A673 (cell line): ENCODE data around the gene GAD2. TPM values are rescaled to one million over a fixed set of nuclear protein-coding genes. Genes with fewer than 3 reads are reported as not detected.

Experiments
- BruUV-seq: library from RNA; stranded (reverse); fragments of 400-500 nt; replicated peaks from 2 replicates; lab custom pipeline; 2021; lab: Mats Ljungman, UMichigan
- CTCF ChIA-PET: fragments of 300-600 bp; sonication (Branson Sonifier 250); formaldehyde crosslinking; loops from one replicate; lab custom pipeline; 2022; ENCODE audit warnings: antibody characterized with exemption; lab: Charles Lee
- POLR2A ChIA-PET: fragments of 300-600 bp; sonication (Branson Sonifier 250); formaldehyde crosslinking; loops from one replicate; lab custom pipeline; 2022; ENCODE audit warnings: antibody characterized with exemption; ENCODE audit not compliant: low non-redundant PET; lab: Charles Lee
- DNase-seq: peaks from one replicate; pipeline ENCODE4 v3.0.0-alpha.2; 2015; ENCODE audit warnings: low spot score
- H3K27ac ChIP-seq: fragments of 200-600 bp; sonication (generic); 2 replicates; pipeline ENCODE4 v1.5.1; 2016; ENCODE audit warnings: mixed run types, low read depth, mild to moderate bottlenecking, mixed read lengths, antibody characterized with exemption, low read length; ENCODE audit not compliant: poor library complexity, severe bottlenecking
- H3K27me3 ChIP-seq: fragments of 200-600 bp; sonication (generic); replicated peaks from 2 replicates; pipeline ENCODE4 v1.6.1; 2017; ENCODE audit warnings: mixed run types, low read depth, mild to moderate bottlenecking, mixed read lengths, antibody characterized with exemption, low read length; ENCODE audit not compliant: insufficient read depth, poor library complexity
- H3K36me3 ChIP-seq: fragments of 200-600 bp; sonication (generic); 2 replicates; pipeline ENCODE4 v1.6.1; 2016; ENCODE audit warnings: mixed run types, mild to moderate bottlenecking, mixed read lengths, antibody characterized with exemption, low read length; ENCODE audit not compliant: insufficient read depth, poor library complexity, severe bottlenecking
- H3K4me1 ChIP-seq: fragments of 200-600 bp; sonication (generic); 2 replicates; pipeline ENCODE4 v1.6.1; 2017; ENCODE audit warnings: mixed run types, mild to moderate bottlenecking, mixed read lengths, antibody characterized with exemption, low read length; ENCODE audit not compliant: insufficient read depth, poor library complexity, severe bottlenecking
- H3K4me3 ChIP-seq: fragments of 200-600 bp; sonication (generic); 2 replicates; pipeline ENCODE4 v1.5.1; 2016; ENCODE audit warnings: low read depth, mixed run types, mild to moderate bottlenecking, mixed read lengths, low read length; ENCODE audit not compliant: poor library complexity, severe bottlenecking
- H3K9me3 ChIP-seq: fragments of 200-600 bp; sonication (generic); 2 replicates; pipeline ENCODE4 v1.6.1; 2016; ENCODE audit warnings: mixed run types, low read depth, mild to moderate bottlenecking, mixed read lengths, antibody characterized with exemption, low read length; ENCODE audit not compliant: poor library complexity, severe bottlenecking
- EZH2 ChIP-seq: fragments of 200-600 bp; sonication (generic); IDR thresholded peaks from 2 replicates; pipeline ENCODE4 v1.6.1; 2017; ENCODE audit warnings: borderline replicate concordance, low read depth, mild to moderate bottlenecking, mixed read lengths, antibody characterized with exemption, low read length; ENCODE audit not compliant: poor library complexity, severe bottlenecking
- intact Hi-C: fragments of 100-400 bp; cut with micrococcal nuclease; formaldehyde crosslinking; loops from one replicate; pipeline ENCODE4 v1.10.0; 2022; ENCODE audit not compliant: unreplicated experiment
- total RNA-seq: library from RNA; stranded (reverse); gene quantifications from 2 replicates; pipeline ENCODE4 v1.2.3, GENCODE V29; 2021
- TF ChIP-seq, protein P1 (sequence below): fragments of 300-800, 200-600 bp; sonication (generic); conservative IDR thresholded peaks from 2 replicates; pipeline ENCODE4 v1.5.1; 2017; ENCODE audit warnings: low read depth, mild to moderate bottlenecking, antibody characterized with exemption, low read length, moderate library complexity, mixed read lengths

Gene GAD2
- total RNA-seq, 1 experiment from 2014 or later: 0.28 TPM

DNA sequence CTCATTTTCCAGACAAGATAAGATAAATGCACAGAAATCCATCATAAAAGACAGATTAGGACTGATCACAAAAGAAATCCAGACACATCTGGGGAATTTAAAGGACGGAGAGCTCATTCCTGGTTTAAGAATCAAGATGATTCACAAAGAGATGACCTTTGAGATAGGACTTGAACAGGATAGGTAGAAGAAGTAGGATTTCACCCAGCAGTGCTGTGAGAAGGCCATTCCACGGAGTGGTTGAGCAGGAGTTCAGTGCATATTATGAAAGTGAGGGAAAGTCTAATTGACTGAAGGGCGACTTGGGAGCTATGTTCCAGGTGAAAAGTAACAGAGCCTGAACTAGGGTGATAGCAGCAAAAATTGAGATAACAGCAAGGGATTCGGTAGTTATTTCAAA is 73.7 kb downstream of the GAD2 start:
- Histone ChIP-seq H3K4me1 (no peaks in the 10 kb centered on the region), H3K9me3 (no peaks in the 10 kb centered on the region), H3K36me3 (no peaks in the 10 kb centered on the region), H3K4me3 (no peak overlapping the region), H3K27me3 (peaks cover 7% of the 10 kb centered on the region), H3K27ac (no peak overlapping the region)
- BruUV-seq: no TSS peak
- TF ChIP-seq, protein P1, sequence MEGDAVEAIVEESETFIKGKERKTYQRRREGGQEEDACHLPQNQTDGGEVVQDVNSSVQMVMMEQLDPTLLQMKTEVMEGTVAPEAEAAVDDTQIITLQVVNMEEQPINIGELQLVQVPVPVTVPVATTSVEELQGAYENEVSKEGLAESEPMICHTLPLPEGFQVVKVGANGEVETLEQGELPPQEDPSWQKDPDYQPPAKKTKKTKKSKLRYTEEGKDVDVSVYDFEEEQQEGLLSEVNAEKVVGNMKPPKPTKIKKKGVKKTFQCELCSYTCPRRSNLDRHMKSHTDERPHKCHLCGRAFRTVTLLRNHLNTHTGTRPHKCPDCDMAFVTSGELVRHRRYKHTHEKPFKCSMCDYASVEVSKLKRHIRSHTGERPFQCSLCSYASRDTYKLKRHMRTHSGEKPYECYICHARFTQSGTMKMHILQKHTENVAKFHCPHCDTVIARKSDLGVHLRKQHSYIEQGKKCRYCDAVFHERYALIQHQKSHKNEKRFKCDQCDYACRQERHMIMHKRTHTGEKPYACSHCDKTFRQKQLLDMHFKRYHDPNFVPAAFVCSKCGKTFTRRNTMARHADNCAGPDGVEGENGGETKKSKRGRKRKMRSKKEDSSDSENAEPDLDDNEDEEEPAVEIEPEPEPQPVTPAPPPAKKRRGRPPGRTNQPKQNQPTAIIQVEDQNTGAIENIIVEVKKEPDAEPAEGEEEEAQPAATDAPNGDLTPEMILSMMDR: no peak
- TF ChIP-seq EZH2: no peak
- DNase-seq: no peak
- ChIA-PET CTCF (no interaction called here), POLR2A (no interaction called here)
- intact Hi-C loops: no loop called here

DNA sequence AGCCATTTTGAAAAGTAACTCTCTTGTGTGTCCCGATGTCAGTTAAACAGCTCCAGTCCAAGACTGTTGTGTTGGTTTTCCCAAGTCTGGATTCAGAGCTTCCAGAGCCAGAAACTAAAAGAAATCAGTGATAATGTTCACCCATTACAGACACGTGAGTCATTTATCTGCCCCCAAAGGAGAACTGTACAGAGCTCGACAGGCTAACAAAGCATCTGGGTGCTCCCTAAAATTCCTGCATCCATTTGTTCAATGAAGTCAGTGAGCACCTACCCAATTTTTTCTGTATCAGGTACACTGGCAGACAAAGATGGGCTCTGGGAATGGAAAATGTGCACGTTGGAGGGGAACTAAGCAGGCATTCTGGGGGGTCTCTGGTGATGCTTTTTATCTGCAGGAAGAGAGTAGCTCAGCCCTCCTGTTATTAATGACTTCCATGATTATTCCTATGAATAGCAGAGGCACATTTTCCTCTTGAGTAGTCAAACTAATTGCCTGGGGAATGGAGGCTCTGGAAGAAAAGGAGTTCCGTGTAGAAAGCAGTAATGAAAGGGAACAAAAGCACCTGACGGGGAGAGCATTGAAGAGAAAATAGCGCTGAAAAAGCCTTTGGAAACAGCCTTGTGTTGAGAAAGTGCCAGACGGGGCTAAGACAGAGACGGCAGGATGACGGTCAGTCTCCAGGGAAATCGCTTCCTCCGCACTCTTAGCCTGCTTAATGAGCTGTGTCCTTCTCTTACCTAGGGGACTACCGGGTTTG is 75.3 kb downstream of the GAD2 start:
- peaks cover 5% of the 10 kb centered on the region for H3K27me3 ChIP-seq
- no TSS peak for BruUV-seq

DNA sequence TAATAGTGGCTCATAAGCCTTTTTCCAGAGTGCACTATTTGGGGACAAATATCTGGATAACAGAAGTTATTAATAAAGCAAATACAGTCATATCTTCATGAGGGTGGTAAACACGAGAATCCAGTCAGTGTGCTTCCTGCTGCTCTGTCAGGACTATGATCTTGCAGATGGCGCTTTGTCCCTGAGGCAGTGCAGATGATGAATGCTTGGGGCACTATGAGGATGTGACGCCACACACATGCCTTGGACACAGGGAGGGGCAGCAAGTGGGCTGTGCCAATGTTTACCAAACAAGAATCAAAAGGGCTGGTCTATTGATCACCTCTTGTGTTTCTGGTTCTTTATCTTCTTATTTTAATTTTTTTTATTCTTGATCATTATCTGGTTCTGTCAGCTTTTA is 79.8 kb downstream of the GAD2 start:
- no peaks in the 10 kb centered on the region for H3K36me3 ChIP-seq
- TF ChIP-seq, protein P1: no peak
- no peak for TF ChIP-seq EZH2
- ChIA-PET CTCF (no interaction called here), POLR2A (no interaction called here)
- no peaks in the 10 kb centered on the region for H3K27me3 ChIP-seq
- intact Hi-C loops: no loop called here
- no peak overlapping the region for H3K27ac ChIP-seq
- no TSS peak for BruUV-seq
- H3K4me1 ChIP-seq: no peaks in the 10 kb centered on the region
- H3K4me3 ChIP-seq: no peak overlapping the region
- DNase-seq: no peak
- H3K9me3 ChIP-seq: no peaks in the 10 kb centered on the region

More for the DNA sequence above, 75.3 kb downstream of the GAD2 start:
- intact Hi-C loops: no loop called here
- H3K4me3 ChIP-seq: no peak overlapping the region
- no peaks in the 10 kb centered on the region for H3K9me3 ChIP-seq
- DNase-seq: no peak
- no peaks in the 10 kb centered on the region for H3K4me1 ChIP-seq
- H3K27ac ChIP-seq: no peak overlapping the region
- ChIA-PET POLR2A (no interaction called here), CTCF (no interaction called here)
- TF ChIP-seq, protein P1: no peak
- TF ChIP-seq EZH2: no peak
- H3K36me3 ChIP-seq: no peaks in the 10 kb centered on the region
